K562 (cell line): ENCODE results near the gene KRTAP17-1. TPM values are rescaled to one million over a fixed set of nuclear protein-coding genes. Genes with fewer than 3 reads are reported as not detected.

Experiments used
- ATAC-seq: fragments of 200-7000 bp; cut with Tn5 transposase; 3 replicates; pipeline ENCODE4 v1.9.1; 2020; ENCODE audit warnings: moderate library complexity
- BruUV-seq: library from RNA; stranded (reverse); fragments of 400-500 nt; replicated peaks from 2 replicates; lab custom pipeline; 2021; lab: Mats Ljungman, UMichigan
- CTCF ChIA-PET: fragments of 300-600 bp; formaldehyde crosslinking; extraction: SDS; loops from one replicate; lab custom pipeline; 2021; ENCODE audit warnings: low intra/inter-chr PET ratio; lab: Yijun Ruan, JAX
- POLR2A ChIA-PET: fragments of 300-600, 350-650 bp; sonication (Branson Sonifier 250); formaldehyde crosslinking; extraction: SDS; loops from one replicate; lab custom pipeline; 2021; ENCODE audit warnings: antibody characterized with exemption, inconsistent platforms; lab: Yijun Ruan, JAX
- DNase-seq, 4 experiments: peaks; one replicate each; pipeline versions ENCODE4 v3.0.0 to v3.0.0-alpha.2; 2011 to 2018; ENCODE audit warnings: low spot score in 3 of 4, mixed read lengths in 3 of 4; ENCODE audit errors: extremely low read depth in 1 of 4
- FAIRE-seq: peaks from 2 replicates; lab custom pipeline; 2011; peaks lifted over from hg19 to GRCh38; lab: Jason Lieb, UNC
- H2AFZ ChIP-seq: 2 replicates; pipeline ENCODE4 v1.6.0; 2011; ENCODE audit warnings: low read depth, low read length, control low read depth, inconsistent platforms
- H3K27ac ChIP-seq: fragments of 200-600 bp; 3 replicates; pipeline ENCODE4 v1.8.0; 2011; ENCODE audit warnings: low read depth, mild to moderate bottlenecking, control low read depth, inconsistent platforms, low read length, moderate library complexity, mixed read lengths; ENCODE audit errors: extremely low read depth
- H3K27me3 ChIP-seq, 2 experiments: fragments of 300-600 bp in 1 of 2; 2 replicates in 1 of 2; 3 replicates in 1 of 2; pipeline versions ENCODE4 v1.6.0 to v1.8.0; 2011; ENCODE audit warnings: inconsistent platforms in 2 of 2, low read length in 2 of 2, mild to moderate bottlenecking in 1 of 2, mixed read lengths in 1 of 2, moderate library complexity in 1 of 2; ENCODE audit not compliant: control insufficient read depth in 2 of 2, insufficient read depth in 2 of 2
- H3K36me3 ChIP-seq: fragments of 300-600 bp; 3 replicates; pipeline ENCODE4 v1.8.0; 2011; ENCODE audit warnings: mild to moderate bottlenecking, low read length, inconsistent platforms; ENCODE audit not compliant: control insufficient read depth, insufficient read depth
- H3K4me1 ChIP-seq, 2 experiments: fragments of 200-600 bp in 1 of 2; replicated peaks in 1 of 2; 2 replicates in 1 of 2; 3 replicates in 1 of 2; pipeline versions ENCODE4 v1.5.1 to v1.8.0; 2011; ENCODE audit warnings: inconsistent platforms in 2 of 2, low read length in 2 of 2, mild to moderate bottlenecking in 1 of 2, mixed read lengths in 1 of 2, moderate library complexity in 1 of 2; ENCODE audit not compliant: control insufficient read depth in 2 of 2, insufficient read depth in 2 of 2
- H3K4me2 ChIP-seq: 2 replicates; pipeline ENCODE4 v1.6.1; 2011; ENCODE audit warnings: low read length, control low read depth, inconsistent platforms, mixed read lengths; ENCODE audit not compliant: insufficient read depth
- H3K4me3 ChIP-seq: fragments of 200-600 bp; sonication (generic), shearing (Covaris generic); 2 replicates; pipeline ENCODE4 v1.5.1; 2016; ENCODE audit warnings: control low read depth, inconsistent platforms
- H3K79me2 ChIP-seq: fragments of 200-600 bp; 3 replicates; pipeline ENCODE4 v1.8.0; 2011; ENCODE audit warnings: low read length, inconsistent platforms; ENCODE audit not compliant: control insufficient read depth, insufficient read depth
- H3K9ac ChIP-seq, 2 experiments: 2 replicates each; pipeline versions ENCODE4 v1.6.0 to v1.6.1; 2011; ENCODE audit warnings: low read depth in 2 of 2, low read length in 2 of 2, control low read depth in 1 of 2, inconsistent platforms in 1 of 2, mild to moderate bottlenecking in 1 of 2, mixed read lengths in 1 of 2; ENCODE audit not compliant: insufficient read depth in 1 of 2
- H3K9me1 ChIP-seq: one replicate; pipeline ENCODE4 v1.6.0; 2011; ENCODE audit warnings: inconsistent platforms, mild to moderate bottlenecking, low read length, moderate library complexity; ENCODE audit not compliant: control insufficient read depth, insufficient read depth
- H3K9me3 ChIP-seq: replicated peaks from 2 replicates; pipeline ENCODE4 v1.5.1; 2011; ENCODE audit warnings: low read depth, low read length, inconsistent platforms; ENCODE audit not compliant: control insufficient read depth, insufficient read depth
- H4K20me1 ChIP-seq: replicated peaks from 2 replicates; pipeline ENCODE4 v1.6.1; 2011; ENCODE audit warnings: low read length, inconsistent platforms, mixed read lengths; ENCODE audit not compliant: control insufficient read depth, insufficient read depth
- BACH1 ChIP-seq: fragments of 200-800 bp; sonication (Bioruptor generic); IDR thresholded peaks from 2 replicates; pipeline ENCODE4 v1.6.1; 2016; ENCODE audit warnings: missing genetic modification characterization, missing compliant biosample characterization
- RAD21 ChIP-seq, 2 experiments: fragments of 250-450 bp in 1 of 2; fragments of 450-650 bp in 1 of 2; sonication (Bioruptor Pico) in 1 of 2; formaldehyde crosslinking in 1 of 2; IDR thresholded peaks in 1 of 2; conservative IDR thresholded peaks in 1 of 2; 2 replicates each; pipeline versions ENCODE4 v1.4.0 to v1.8.0; 2020 to 2022; ENCODE audit warnings: mild to moderate bottlenecking in 2 of 2, moderate library complexity in 1 of 2
- ZNF695 ChIP-seq: fragments of 450-650 bp; formaldehyde crosslinking; IDR thresholded peaks from 2 replicates; pipeline ENCODE4 v1.4.0; 2020; ENCODE audit warnings: mild to moderate bottlenecking, moderate library complexity
- WGBS: fragments of 100-300 bp; shearing (Covaris generic); methylation state at CpG from one replicate; pipeline ENCODE4 v1.1.6; 2016; ENCODE audit warnings: low coverage, mixed read lengths; ENCODE audit not compliant: insufficient coverage; ENCODE audit errors: missing lambda C conversion rate; 5-methylcytosine and 5-hydroxymethylcytosine counted together
- in situ Hi-C: fragments of 300-500 bp; cut with MboI; formaldehyde crosslinking; loops from 4 replicates; pipeline ENCODE4 v1.15.0; 2018; ENCODE audit warnings: inconsistent platforms, mixed read lengths
- intact Hi-C: fragments of 100-400 bp; cut with micrococcal nuclease; formaldehyde crosslinking; loops from 2 replicates; pipeline ENCODE4 v1.14.2; 2022
- polyA plus RNA-seq, 8 experiments: library from polyadenylated mRNA; depleted of rRNA in 4 of 8; stranded (reverse) in 5 of 8; unstranded in 3 of 8; fragments of >200 nt; fragmentation: Nextera tagmentation in 2 of 8; fragmentation: Illumina TruSeq in 1 of 8; extraction: Ambion mirVana in 2 of 8; extraction: Trizol in 1 of 8; gene quantifications; 2 replicates each; pipeline versions ENCODE4 v1.2.1 to v1.2.3, GENCODE V29; 2011 to 2014; ENCODE audit warnings: inconsistent platforms in 1 of 8, missing spikeins in 1 of 8
- total RNA-seq, 7 experiments: library from RNA; depleted of rRNA in 6 of 7; stranded (reverse); fragments of >200 nt in 6 of 7; fragmentation: Illumina TruSeq in 2 of 7; extraction: Trizol in 2 of 7; gene quantifications; 2 replicates each; pipeline versions ENCODE4 v1.2.1 to v1.2.3, GENCODE V29; 2011 to 2021; ENCODE audit warnings: low replicate concordance in 1 of 7
- TF ChIP-seq, protein P1 (sequence below), 2 experiments: fragments of 450-650 bp; formaldehyde crosslinking in 1 of 2; IDR thresholded peaks; 2 replicates each; pipeline versions ENCODE4 v1.4.0 to v1.6.1; 2014 to 2020; ENCODE audit warnings: mild to moderate bottlenecking in 2 of 2, borderline replicate concordance in 1 of 2, low read depth in 1 of 2
- TF ChIP-seq, protein P2 (sequence below), 3 experiments: IDR thresholded peaks in 2 of 3; conservative IDR thresholded peaks in 1 of 3; 2 replicates each; pipeline ENCODE4 v1.5.1; 2011 to 2012; ENCODE audit warnings: low read length in 3 of 3, mild to moderate bottlenecking in 3 of 3, control low read depth in 2 of 3, improper control_type of control experiment in 1 of 3, inconsistent platforms in 1 of 3, low read depth in 1 of 3, mixed read lengths in 1 of 3, moderate library complexity in 1 of 3; ENCODE audit not compliant: insufficient read depth in 2 of 3

KRTAP17-1 gene
- total and polyA plus RNA-seq, 9 of the 15 experiments (the other 6 are each of a cell fraction or from before 2014, with no cell fraction given): not detected

DNA sequence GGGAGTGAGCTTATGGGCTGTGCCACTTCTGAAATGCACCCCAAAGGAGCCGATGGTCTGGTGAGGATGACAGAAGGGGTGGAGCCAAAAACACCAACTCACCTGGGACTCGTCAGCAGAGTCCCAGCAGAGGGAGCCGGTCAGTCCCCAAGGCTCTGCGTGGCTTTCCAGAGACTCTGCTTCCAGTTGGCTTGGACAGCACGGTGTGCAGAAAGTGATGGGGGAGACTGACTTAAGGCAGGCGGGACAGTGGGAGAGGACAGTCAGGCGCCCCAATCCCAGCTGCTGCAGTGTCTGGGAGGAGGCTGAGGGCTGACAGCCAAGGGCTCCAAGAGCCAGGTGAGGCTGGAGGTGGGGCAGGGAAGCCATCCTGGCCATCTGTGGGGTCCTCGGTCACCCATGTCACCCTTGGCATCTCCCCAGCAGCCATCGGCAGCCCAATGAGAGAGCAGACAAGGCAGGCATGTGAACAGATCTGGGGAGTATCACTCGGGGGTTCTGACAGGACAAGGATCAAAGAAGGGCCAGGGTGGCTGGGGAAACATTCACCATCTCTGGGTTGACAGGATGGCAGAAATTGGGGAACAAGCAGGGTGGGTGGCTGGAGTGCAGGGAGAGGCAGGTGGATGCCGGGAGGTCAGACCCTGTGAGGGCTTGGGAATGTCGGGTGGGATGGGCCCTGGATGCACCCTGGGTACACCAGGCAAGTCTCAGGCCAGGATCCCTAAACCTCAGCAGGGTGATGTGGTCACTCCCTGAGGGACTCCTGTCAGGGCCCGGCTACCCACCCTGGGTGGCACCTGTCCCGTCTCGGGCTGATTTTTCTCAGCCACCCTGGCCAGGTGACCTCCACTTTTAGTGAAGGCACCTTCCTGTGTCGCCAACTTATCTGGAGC lies 8.9 kb upstream of the KRTAP17-1 start:
- no TSS peak for BruUV-seq
- ChIA-PET CTCF (interaction anchor here (1.0 kb wide), 1 partner anchor 224 kb away, joined by 3 read pairs; no protein-coding TSS in a partner anchor), POLR2A (interaction anchor here (1.1 kb wide), 1 partner anchor 12 kb away, joined by 3 read pairs; no protein-coding TSS in a partner anchor)
- no peaks in the 10 kb centered on the region for H3K9me3 ChIP-seq
- no peaks in the 10 kb centered on the region for H3K36me3 ChIP-seq
- H3K9ac ChIP-seq: no peak overlapping the region
- H3K27me3 ChIP-seq: no peaks in the 10 kb centered on the region; a peak in 1 of 5 replicates
- WGBS: 1% methylated on average over 16 of the region's 16 CpGs
- no peak overlapping the region for H3K4me2 ChIP-seq
- in situ Hi-C loops: no loop called here
- TF ChIP-seq, protein P1, sequence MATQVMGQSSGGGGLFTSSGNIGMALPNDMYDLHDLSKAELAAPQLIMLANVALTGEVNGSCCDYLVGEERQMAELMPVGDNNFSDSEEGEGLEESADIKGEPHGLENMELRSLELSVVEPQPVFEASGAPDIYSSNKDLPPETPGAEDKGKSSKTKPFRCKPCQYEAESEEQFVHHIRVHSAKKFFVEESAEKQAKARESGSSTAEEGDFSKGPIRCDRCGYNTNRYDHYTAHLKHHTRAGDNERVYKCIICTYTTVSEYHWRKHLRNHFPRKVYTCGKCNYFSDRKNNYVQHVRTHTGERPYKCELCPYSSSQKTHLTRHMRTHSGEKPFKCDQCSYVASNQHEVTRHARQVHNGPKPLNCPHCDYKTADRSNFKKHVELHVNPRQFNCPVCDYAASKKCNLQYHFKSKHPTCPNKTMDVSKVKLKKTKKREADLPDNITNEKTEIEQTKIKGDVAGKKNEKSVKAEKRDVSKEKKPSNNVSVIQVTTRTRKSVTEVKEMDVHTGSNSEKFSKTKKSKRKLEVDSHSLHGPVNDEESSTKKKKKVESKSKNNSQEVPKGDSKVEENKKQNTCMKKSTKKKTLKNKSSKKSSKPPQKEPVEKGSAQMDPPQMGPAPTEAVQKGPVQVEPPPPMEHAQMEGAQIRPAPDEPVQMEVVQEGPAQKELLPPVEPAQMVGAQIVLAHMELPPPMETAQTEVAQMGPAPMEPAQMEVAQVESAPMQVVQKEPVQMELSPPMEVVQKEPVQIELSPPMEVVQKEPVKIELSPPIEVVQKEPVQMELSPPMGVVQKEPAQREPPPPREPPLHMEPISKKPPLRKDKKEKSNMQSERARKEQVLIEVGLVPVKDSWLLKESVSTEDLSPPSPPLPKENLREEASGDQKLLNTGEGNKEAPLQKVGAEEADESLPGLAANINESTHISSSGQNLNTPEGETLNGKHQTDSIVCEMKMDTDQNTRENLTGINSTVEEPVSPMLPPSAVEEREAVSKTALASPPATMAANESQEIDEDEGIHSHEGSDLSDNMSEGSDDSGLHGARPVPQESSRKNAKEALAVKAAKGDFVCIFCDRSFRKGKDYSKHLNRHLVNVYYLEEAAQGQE (IDR thresholded peaks at IDR 0.05; ENCODE audit: borderline replicate concordance): peak; percentile 15; the same call in 1 of the 2 replicates
- TF ChIP-seq, protein P1 (CRISPR knock-in tag; IDR thresholded peaks at IDR 0.05; ENCODE audit: low read depth): no peak
- TF ChIP-seq RAD21 (CRISPR knock-in tag; conservative IDR thresholded peaks at IDR 0.05 in 1 of 2, IDR thresholded peaks at IDR 0.05 in 1 of 2) (peak in 1 of 2 experiments; percentile 32; a peak in 2 of 4 replicates), ZNF695 (no peak), BACH1 (tag) (no peak)
- TF ChIP-seq, protein P2, sequence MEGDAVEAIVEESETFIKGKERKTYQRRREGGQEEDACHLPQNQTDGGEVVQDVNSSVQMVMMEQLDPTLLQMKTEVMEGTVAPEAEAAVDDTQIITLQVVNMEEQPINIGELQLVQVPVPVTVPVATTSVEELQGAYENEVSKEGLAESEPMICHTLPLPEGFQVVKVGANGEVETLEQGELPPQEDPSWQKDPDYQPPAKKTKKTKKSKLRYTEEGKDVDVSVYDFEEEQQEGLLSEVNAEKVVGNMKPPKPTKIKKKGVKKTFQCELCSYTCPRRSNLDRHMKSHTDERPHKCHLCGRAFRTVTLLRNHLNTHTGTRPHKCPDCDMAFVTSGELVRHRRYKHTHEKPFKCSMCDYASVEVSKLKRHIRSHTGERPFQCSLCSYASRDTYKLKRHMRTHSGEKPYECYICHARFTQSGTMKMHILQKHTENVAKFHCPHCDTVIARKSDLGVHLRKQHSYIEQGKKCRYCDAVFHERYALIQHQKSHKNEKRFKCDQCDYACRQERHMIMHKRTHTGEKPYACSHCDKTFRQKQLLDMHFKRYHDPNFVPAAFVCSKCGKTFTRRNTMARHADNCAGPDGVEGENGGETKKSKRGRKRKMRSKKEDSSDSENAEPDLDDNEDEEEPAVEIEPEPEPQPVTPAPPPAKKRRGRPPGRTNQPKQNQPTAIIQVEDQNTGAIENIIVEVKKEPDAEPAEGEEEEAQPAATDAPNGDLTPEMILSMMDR (IDR thresholded peaks at IDR 0.05 in 2 of 3, conservative IDR thresholded peaks at IDR 0.05 in 1 of 3; ENCODE audit: insufficient read depth in 2 of 3, low read depth in 1 of 3, low read length in 3 of 3): peak; percentile 22 to 31 (median 22); a peak in 1 of 6 replicates
- intact Hi-C loops: loop anchor here (5.0 kb wide), 1 partner anchor 417 kb away; no protein-coding TSS in a partner anchor
- H3K79me2 ChIP-seq: no peaks in the 10 kb centered on the region
- H4K20me1 ChIP-seq: no peaks in the 10 kb centered on the region; the same call in 1 of the 2 replicates
- no peak overlapping the region for H3K27ac ChIP-seq
- FAIRE-seq (no peak), DNase-seq (peak in 1 of 4 experiments; percentile 16), ATAC-seq (peak; percentile 66)
- no peak overlapping the region for H2AFZ ChIP-seq
- no peaks in the 10 kb centered on the region for H3K4me1 ChIP-seq
- H3K9me1 ChIP-seq: no peaks in the 10 kb centered on the region
- H3K4me3 ChIP-seq: no peak overlapping the region
